SK-N-MC (cell line): ENCODE results near the gene CYB5D1.

ENCODE experiments used
- FOXP2 ChIP-seq: optimal IDR thresholded peaks from 2 replicates; pipeline ENCODE3; 2011; ENCODE audit warnings: mild to moderate bottlenecking, moderate library complexity; ENCODE audit not compliant: insufficient read depth; ENCODE audit errors: extremely low read length, control extremely low read depth
- POLR2AphosphoS5 ChIP-seq: IDR thresholded peaks from 2 replicates; pipeline ENCODE4 v1.6.1; 2012; ENCODE audit warnings: mild to moderate bottlenecking, low read depth, low read length, borderline replicate concordance

DNA sequence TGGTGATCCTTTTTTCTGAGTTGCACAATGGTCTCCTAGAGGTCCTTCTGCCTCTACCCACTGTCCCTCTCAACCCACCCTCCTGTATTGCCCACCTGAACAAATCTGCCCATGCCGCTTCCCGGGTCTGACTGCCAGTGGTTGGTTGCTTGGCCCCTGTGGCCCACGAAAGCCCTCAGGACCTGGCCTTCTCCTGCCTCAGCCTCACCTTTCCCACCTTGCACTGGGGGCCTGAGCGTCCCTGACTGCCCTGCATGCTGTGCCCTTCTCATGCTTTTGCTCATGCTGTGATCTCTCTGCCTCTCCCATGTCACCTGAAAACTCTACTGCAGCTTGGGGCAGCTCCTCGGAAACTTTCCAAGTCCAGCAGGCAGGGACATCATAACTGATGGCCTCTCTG is 37.6 kb upstream of the CYB5D1 start:
- no peak for TF ChIP-seq FOXP2
- TF ChIP-seq POLR2AphosphoS5, result no peak
